GM12878 (cell line): ENCODE measurements around the gene EWSR1. TPM values are rescaled to one million over a fixed set of nuclear protein-coding genes. Genes with fewer than 3 reads are reported as not detected.

Experiments used
- ATAC-seq: fragments of 200-7000 bp; cut with Tn5 transposase; 3 replicates; pipeline ENCODE4 v1.9.1; 2020; ENCODE audit warnings: mild to moderate bottlenecking, moderate library complexity
- BruUV-seq: library from RNA; stranded (reverse); fragments of 400-500 nt; replicated peaks from 2 replicates; lab custom pipeline; 2021; lab: Mats Ljungman, UMichigan
- CTCF ChIA-PET: fragments of 300-600 bp; sonication (Branson Sonifier 250); formaldehyde crosslinking; extraction: SDS; loops from one replicate; lab custom pipeline; 2021; ENCODE audit warnings: inconsistent platforms; lab: Yijun Ruan, JAX
- POLR2A ChIA-PET: fragments of 350-600 bp; formaldehyde crosslinking; extraction: SDS; loops from one replicate; lab custom pipeline; 2021; ENCODE audit warnings: inconsistent platforms; lab: Charles Lee
- RAD21 ChIA-PET: fragments of 300-600 bp; sonication (Branson Sonifier 250); formaldehyde crosslinking; loops from one replicate; lab custom pipeline; 2023; ENCODE audit warnings: antibody characterized with exemption; ENCODE audit not compliant: unreplicated experiment; lab: Charles Lee
- SMC1A ChIA-PET: fragments of 300-600 bp; sonication (Branson Sonifier 250); formaldehyde crosslinking; loops from one replicate; lab custom pipeline; 2023; ENCODE audit not compliant: unreplicated experiment, uncharacterized antibody; lab: Charles Lee
- DNase-seq: peaks from one replicate; pipeline ENCODE4 v3.0.0-alpha.2; 2011; ENCODE audit warnings: low read depth, low spot score
- FAIRE-seq: peaks from 3 replicates; lab custom pipeline; 2011; peaks lifted over from hg19 to GRCh38; lab: Jason Lieb, UNC
- H2AFZ ChIP-seq: 2 replicates; pipeline ENCODE4 v1.6.0; 2011; ENCODE audit warnings: low read depth, low read length, control low read depth; ENCODE audit not compliant: control insufficient read depth
- H3K27ac ChIP-seq: 2 replicates; pipeline ENCODE4 v1.5.1; 2011; ENCODE audit warnings: control low read depth; ENCODE audit not compliant: control insufficient read depth, insufficient read depth
- H3K27me3 ChIP-seq, 2 experiments: replicated peaks in 1 of 2; 2 replicates each; pipeline versions ENCODE4 v1.6.0 to v1.6.1; 2011; ENCODE audit warnings: low read length in 1 of 2; ENCODE audit not compliant: control insufficient read depth in 2 of 2, insufficient read depth in 2 of 2
- H3K36me3 ChIP-seq, 2 experiments: 2 replicates each; pipeline ENCODE4 v1.5.1; 2011; ENCODE audit warnings: low read length in 1 of 2; ENCODE audit not compliant: control insufficient read depth in 2 of 2, insufficient read depth in 2 of 2
- H3K4me1 ChIP-seq: 2 replicates; pipeline ENCODE4 v1.6.1; 2011; ENCODE audit warnings: mild to moderate bottlenecking, low read length, moderate library complexity, mixed read lengths; ENCODE audit not compliant: control insufficient read depth, insufficient read depth
- H3K4me2 ChIP-seq: 2 replicates; pipeline ENCODE4 v1.6.0; 2011; ENCODE audit warnings: control low read depth; ENCODE audit not compliant: control insufficient read depth, insufficient read depth
- H3K4me3 ChIP-seq: fragments of 200-600 bp; sonication (generic); 2 replicates; pipeline ENCODE4 v1.5.1; 2016
- H3K79me2 ChIP-seq: 2 replicates; pipeline ENCODE4 v1.6.0; 2011; ENCODE audit warnings: low read length; ENCODE audit not compliant: control insufficient read depth, insufficient read depth
- H3K9ac ChIP-seq: 2 replicates; pipeline ENCODE4 v1.8.0; 2011; ENCODE audit warnings: low read length, control low read depth, mixed read lengths; ENCODE audit not compliant: control insufficient read depth, insufficient read depth
- H3K9me3 ChIP-seq: replicated peaks from 3 replicates; pipeline ENCODE4 v1.5.1; 2011; ENCODE audit warnings: mild to moderate bottlenecking, low read length; ENCODE audit not compliant: control insufficient read depth, insufficient read depth
- H4K20me1 ChIP-seq: 2 replicates; pipeline ENCODE4 v1.6.0; 2011; ENCODE audit not compliant: control insufficient read depth, insufficient read depth
- BCLAF1 ChIP-seq: fragments of 450-650 bp; IDR thresholded peaks from 2 replicates; pipeline ENCODE4 v1.6.1; 2017; ENCODE audit warnings: antibody characterized with exemption, mild to moderate bottlenecking, moderate library complexity
- E4F1 ChIP-seq: fragments of 450-650 bp; IDR thresholded peaks from 2 replicates; pipeline ENCODE4 v1.6.1; 2018; ENCODE audit warnings: borderline replicate concordance, mild to moderate bottlenecking; ENCODE audit not compliant: partially characterized antibody
- NR2F1 ChIP-seq: fragments of 450-650 bp; conservative IDR thresholded peaks from 2 replicates; pipeline ENCODE4 v1.6.1; 2017; ENCODE audit warnings: mild to moderate bottlenecking
- SREBF1 ChIP-seq: IDR thresholded peaks from 2 replicates; pipeline ENCODE4 v1.6.1; 2012; ENCODE audit warnings: mild to moderate bottlenecking, low read length
- USF1 ChIP-seq: IDR thresholded peaks from 2 replicates; pipeline ENCODE4 v1.6.1; 2011; ENCODE audit warnings: borderline replicate concordance, low read depth, mild to moderate bottlenecking, moderate library complexity, mixed read lengths, low read length; ENCODE audit not compliant: insufficient read depth; ENCODE audit errors: extremely low read length
- WGBS: methylation state at CpG from one replicate; pipeline ENCODE4 v1.1.6; 2016; ENCODE audit warnings: low lambda C conversion rate; ENCODE audit not compliant: insufficient replicate concordance, insufficient coverage; ENCODE audit errors: missing lambda C conversion rate; 5-methylcytosine and 5-hydroxymethylcytosine counted together
- in situ Hi-C: fragments of 300-500 bp; cut with MboI; formaldehyde crosslinking; loops from 9 replicates; pipeline ENCODE4 v1.14.3; 2018; ENCODE audit warnings: mixed read lengths
- intact Hi-C: fragments of 100-400 bp; cut with micrococcal nuclease; formaldehyde crosslinking; loops from one replicate; pipeline ENCODE4 v1.14.2; 2022; ENCODE audit not compliant: unreplicated experiment
- polyA plus RNA-seq, 11 experiments: library from polyadenylated mRNA; depleted of rRNA in 4 of 11; unstranded in 6 of 11; stranded (reverse) in 5 of 11; fragments of >200 nt; fragmentation: Nextera tagmentation in 4 of 11; fragmentation: Illumina TruSeq in 1 of 11; extraction: Ambion mirVana in 4 of 11; extraction: Trizol in 1 of 11; gene quantifications; 1 replicate in 1 of 11; 2 replicates in 10 of 11; pipeline versions ENCODE4 v1.2.1 to v1.2.3, GENCODE V29; 2011 to 2016; ENCODE audit warnings: inconsistent platforms in 2 of 11, missing spikeins in 2 of 11, low read depth in 1 of 11
- total RNA-seq, 4 experiments: library from RNA; depleted of rRNA in 3 of 4; stranded (reverse); fragments of >200 nt in 3 of 4; fragmentation: Illumina TruSeq in 1 of 4; extraction: Trizol in 1 of 4; gene quantifications; 2 replicates each; pipeline versions ENCODE4 v1.2.1 to v1.2.3, GENCODE V29; 2013 to 2021

Gene EWSR1
- total and polyA plus RNA-seq, 10 of the 15 experiments (the other 5 are each of a cell fraction or from before 2014, with no cell fraction given), result 130 to 480 (median 356) TPM

- H3K9ac ChIP-seq, result no peak overlapping the region
- WGBS, result 51% methylated on average over 46 of the region's 51 CpGs
- intact Hi-C loops, result no loop called here
- no peaks in the 10 kb centered on the region for H4K20me1 ChIP-seq
- in situ Hi-C loops, result no loop called here
- no peak overlapping the region for H3K4me3 ChIP-seq
- H3K36me3 ChIP-seq, result no peaks in the 10 kb centered on the region
- peaks cover 7 to 9% of the 10 kb centered on the region in 2 experiments; a peak in 3 of 4 replicates for H3K27me3 ChIP-seq
- DNase-seq (no peak), ATAC-seq (no peak)
- H3K4me2 ChIP-seq, result no peak overlapping the region
- H3K79me2 ChIP-seq, result no peaks in the 10 kb centered on the region
- SMC1A ChIA-PET, result no interaction called here
- RAD21 ChIA-PET, result interaction anchor here (1.0 kb wide), 1 partner anchor 241 kb away, joined by 4 read pairs; the partner anchor contains the start of gene KREMEN1
- POLR2A ChIA-PET, result interaction anchor here (0.6 kb wide), 1 partner anchor 134 kb away, joined by 3 read pairs; no protein-coding TSS in a partner anchor
- no peaks in the 10 kb centered on the region for H3K4me1 ChIP-seq
- no TSS peak for BruUV-seq
- TF ChIP-seq E4F1 (no peak), USF1 (no peak), BCLAF1 (no peak), SREBF1 (no peak), NR2F1 (no peak)
- TF ChIP-seq, all 136 proteins: peak for 0
- no peak for FAIRE-seq
- H3K9me3 ChIP-seq, result no peaks in the 10 kb centered on the region
- CTCF ChIA-PET, result no interaction called here
- no peak overlapping the region for H3K27ac ChIP-seq
- no peak overlapping the region for H2AFZ ChIP-seq
Observed at GRCh38 chr22:29313576-29314466, 45.8 kb downstream of the EWSR1 start.
